Choroid plexus epithelial cell (primary cell): ENCODE measurements around the gene ADCYAP1R1.

Experiments
- DNase-seq: peaks from one replicate; pipeline ENCODE4 v3.0.0-alpha.2; 2010; ENCODE audit warnings: low read depth
- H3K4me3 ChIP-seq: 2 replicates; pipeline ENCODE4 v1.5.1; 2011; ENCODE audit warnings: low read depth, mild to moderate bottlenecking, control low read depth, low read length, moderate library complexity
- TF ChIP-seq, protein P1 (sequence below): conservative IDR thresholded peaks from 2 replicates; pipeline ENCODE4 v1.5.1; 2011; ENCODE audit warnings: low read depth, mild to moderate bottlenecking, control low read depth, inconsistent platforms, low read length, moderate library complexity

The ADCYAP1R1 gene

GRCh38 chr7:31100871-31101270 lies 48.8 kb downstream of the ADCYAP1R1 start:
- DNase-seq, result no peak

DNA sequence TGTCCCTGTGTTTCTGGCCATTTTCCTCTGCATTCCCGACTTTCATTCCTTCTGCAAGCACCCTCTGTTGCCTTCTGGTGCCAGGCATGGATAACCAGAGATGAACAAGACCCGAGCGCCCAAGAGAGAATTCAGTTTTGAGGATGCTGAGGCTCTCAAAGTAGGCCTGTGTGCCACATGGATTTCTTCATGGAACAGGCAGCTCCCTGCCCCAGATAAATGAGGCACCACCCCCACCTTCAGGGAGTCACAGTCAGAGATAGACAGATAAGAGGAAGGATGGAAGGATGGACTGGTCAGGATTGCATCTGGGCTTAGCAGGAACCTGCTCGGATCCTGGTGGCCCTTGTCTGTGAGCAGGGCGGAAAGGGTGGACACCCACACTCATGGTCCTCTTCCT lies 49.4 kb downstream of the ADCYAP1R1 start:
- TF ChIP-seq, protein P1, sequence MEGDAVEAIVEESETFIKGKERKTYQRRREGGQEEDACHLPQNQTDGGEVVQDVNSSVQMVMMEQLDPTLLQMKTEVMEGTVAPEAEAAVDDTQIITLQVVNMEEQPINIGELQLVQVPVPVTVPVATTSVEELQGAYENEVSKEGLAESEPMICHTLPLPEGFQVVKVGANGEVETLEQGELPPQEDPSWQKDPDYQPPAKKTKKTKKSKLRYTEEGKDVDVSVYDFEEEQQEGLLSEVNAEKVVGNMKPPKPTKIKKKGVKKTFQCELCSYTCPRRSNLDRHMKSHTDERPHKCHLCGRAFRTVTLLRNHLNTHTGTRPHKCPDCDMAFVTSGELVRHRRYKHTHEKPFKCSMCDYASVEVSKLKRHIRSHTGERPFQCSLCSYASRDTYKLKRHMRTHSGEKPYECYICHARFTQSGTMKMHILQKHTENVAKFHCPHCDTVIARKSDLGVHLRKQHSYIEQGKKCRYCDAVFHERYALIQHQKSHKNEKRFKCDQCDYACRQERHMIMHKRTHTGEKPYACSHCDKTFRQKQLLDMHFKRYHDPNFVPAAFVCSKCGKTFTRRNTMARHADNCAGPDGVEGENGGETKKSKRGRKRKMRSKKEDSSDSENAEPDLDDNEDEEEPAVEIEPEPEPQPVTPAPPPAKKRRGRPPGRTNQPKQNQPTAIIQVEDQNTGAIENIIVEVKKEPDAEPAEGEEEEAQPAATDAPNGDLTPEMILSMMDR, result no peak
- no peak overlapping the region for H3K4me3 ChIP-seq
- no peak for DNase-seq

More at GRCh38 chr7:31100871-31101270, 48.8 kb downstream of the ADCYAP1R1 start:
- H3K4me3 ChIP-seq, result no peak overlapping the region
- TF ChIP-seq, protein P1, result no peak

- H3K4me3 ChIP-seq, result no peak overlapping the region
- DNase-seq, result no peak
- TF ChIP-seq, protein P1, result no peak
These were observed 50.3 kb downstream of the ADCYAP1R1 start for GRCh38 chr7:31102151-31102972.

DNA sequence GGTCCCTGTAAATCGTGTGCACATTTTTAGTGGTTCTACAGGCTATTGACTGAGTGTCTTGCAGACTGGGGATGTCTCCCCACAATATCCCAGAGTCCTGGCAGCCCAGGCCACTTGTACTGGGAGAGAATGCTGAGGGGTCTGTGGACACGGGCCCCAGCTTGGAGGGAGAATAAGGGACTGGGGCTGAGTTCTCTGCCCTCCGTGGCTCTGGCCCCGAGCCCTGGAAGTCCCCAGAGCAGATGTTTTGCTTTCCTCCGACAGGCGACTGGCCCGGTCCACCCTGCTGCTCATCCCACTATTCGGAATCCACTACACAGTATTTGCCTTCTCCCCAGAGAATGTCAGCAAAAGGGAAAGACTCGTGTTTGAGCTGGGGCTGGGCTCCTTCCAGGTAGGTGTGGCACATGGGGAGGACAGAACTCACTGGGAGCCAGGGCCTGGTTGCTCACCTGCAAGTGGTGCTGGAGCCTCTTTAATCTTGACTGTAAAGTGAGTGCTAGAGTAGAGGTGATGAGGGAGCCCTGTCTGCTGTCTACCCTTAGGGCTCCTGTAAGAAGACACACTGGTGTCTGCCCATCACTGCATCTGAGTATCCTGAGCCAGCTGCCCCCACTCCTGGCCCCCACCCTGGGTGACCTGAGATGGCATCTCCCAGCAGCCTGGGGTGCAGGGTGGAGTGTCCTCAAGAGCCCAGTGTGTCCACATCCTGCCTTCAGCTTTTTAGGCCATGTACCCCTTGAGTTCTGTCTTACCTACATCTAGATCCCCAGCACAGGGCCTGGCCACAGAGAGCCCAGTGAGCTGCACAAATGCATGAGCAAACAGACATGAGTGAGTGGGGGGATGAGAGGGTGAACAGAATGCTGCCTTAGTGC lies 51.1 kb downstream of the ADCYAP1R1 start:
- DNase-seq, result no peak
- H3K4me3 ChIP-seq, result no peak overlapping the region
- TF ChIP-seq, protein P1, result no peak

- TF ChIP-seq, protein P1, result no peak
- DNase-seq, result no peak
- no peak overlapping the region for H3K4me3 ChIP-seq
These were observed 52.5 kb downstream of the ADCYAP1R1 start for GRCh38 chr7:31104361-31105255.

GRCh38 chr7:31105256-31105950 lies 53.3 kb downstream of the ADCYAP1R1 start:
- H3K4me3 ChIP-seq, result no peak overlapping the region
- TF ChIP-seq, protein P1, result no peak

More at GRCh38 chr7:31105256-31105950, 53.3 kb downstream of the ADCYAP1R1 start:
- no peak for DNase-seq
